NCI-H1092 (cell line): ENCODE results near the gene HIVEP3.

Experiments used
- DNase-seq: peaks from one replicate; lab custom pipeline; 2025; lab: John Stamatoyannopoulos, UW

HIVEP3 gene

DNA sequence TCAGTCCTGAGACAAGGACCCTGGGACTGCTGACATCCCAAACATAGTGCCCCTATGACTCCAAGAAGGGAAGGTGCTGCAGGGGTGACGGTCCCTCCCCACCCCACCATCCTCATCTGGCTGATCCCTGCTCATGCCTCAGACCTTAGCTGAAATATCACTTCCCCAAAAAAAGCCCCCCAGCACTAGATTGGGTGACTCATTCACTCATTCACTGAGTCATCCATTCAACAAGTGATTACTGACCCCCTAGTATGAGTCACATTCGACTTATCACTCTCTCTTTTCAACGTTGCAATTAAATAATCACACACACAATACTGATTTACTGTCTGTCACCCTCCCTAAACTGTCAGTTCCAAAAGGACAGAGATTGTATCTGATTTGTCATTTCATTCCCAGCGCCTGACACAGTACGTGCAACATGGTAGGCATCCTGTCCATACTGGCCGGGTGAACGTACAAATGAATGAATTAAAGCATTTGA is 48.6 kb downstream of the HIVEP3 start:
- DNase-seq, result no peak

DNA sequence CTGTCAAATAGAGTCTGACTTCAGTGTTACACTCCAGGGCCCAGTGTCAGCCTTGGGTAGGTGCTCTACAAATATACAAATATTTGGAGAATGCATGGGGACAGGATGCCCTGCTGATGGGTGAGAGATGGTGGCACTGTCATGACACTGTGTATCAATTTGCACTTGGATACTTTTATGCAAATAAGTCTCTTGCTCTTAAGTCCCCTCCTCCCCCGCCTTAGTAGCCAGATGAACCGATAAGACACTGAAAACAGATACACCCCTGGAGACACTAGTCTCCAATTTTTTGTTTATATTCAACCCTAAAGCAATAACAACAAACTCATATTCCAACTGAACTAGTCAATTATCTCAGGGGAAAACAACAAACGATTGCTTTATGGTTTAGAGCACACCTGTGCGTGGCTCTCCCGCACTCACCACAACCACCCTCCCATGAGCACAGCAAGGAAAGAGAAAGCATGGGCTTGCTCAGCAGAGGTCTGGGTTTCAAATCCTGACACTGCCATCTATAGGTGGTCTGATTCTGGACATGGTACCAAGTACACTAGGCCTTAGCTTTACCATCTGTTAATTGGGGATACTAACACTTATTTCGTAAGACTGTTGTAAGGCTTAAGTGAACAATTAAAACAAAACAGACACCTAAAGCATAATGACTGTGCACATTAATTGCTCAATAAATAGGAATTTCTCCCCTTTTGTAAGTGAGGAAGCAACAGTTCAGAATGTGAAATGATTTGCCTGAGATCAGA is 50.3 kb downstream of the HIVEP3 start:
- DNase-seq, result no peak

DNA sequence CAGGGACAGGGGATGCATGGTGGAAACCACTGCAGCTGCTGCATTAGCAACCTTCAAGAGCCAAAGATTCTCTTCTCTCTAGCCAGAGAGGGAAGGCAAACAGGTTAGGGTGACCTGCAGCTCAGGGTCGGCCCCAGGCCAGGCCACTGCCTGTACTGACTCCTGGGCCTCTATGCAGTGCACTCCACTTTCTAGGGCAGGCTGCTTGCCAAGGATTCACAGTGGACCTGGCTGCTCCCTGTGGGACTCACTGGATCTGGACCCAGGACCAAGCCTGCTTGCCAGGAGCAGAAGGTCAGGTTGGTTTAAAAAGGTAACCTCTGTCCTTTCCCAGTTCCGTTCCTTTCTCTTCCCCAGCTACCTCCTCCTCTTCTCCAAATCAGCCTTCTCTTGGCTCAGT is 52.4 kb downstream of the HIVEP3 start:
- DNase-seq, result no peak

DNA sequence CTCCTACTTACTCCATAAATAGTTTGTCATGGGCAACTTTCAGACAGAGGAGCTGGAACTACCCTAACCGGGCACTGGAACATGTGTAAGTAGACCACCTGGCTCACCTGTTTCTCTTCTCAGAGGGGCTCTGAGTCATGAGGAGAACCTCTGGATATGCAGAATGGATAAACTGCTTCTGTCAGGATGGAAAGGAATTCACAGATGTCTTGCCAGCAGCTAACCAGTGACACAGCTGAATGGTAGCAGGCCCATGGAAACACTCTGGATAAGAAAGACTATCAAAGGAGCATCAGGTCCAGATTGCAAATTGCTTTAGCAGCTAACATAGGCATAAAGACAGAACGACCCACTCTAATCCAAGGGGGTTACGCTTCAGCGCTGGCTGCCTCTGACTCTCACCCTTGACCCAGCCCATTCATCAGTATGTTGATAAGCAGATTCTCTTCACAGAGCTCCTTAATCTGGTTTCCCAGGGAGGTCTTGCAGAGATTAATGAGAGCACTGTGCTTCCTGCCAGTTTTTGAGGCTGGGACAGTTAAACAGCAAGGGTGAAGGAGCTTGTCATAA is 54.2 kb downstream of the HIVEP3 start:
- DNase-seq, result no peak

DNA sequence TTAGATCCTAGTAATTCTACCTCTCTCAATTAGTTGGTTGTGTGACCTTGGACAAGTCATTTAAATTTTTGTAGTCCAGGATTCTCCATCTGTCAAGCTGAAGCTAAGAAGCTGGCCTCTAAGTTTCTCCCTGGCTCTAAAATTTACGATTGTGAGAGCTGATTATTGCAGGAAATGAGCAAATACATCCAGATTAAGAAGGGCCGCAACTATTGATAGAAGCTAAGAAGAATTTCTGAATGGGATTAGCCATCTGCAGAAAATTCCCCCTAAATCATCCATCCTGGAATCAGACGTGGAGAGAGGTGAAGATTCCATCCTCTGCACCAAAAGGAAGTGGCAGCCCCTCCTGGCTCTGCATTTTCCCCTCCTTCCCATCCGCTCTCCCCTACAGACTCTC is 55.0 kb downstream of the HIVEP3 start:
- DNase-seq, result no peak

DNA sequence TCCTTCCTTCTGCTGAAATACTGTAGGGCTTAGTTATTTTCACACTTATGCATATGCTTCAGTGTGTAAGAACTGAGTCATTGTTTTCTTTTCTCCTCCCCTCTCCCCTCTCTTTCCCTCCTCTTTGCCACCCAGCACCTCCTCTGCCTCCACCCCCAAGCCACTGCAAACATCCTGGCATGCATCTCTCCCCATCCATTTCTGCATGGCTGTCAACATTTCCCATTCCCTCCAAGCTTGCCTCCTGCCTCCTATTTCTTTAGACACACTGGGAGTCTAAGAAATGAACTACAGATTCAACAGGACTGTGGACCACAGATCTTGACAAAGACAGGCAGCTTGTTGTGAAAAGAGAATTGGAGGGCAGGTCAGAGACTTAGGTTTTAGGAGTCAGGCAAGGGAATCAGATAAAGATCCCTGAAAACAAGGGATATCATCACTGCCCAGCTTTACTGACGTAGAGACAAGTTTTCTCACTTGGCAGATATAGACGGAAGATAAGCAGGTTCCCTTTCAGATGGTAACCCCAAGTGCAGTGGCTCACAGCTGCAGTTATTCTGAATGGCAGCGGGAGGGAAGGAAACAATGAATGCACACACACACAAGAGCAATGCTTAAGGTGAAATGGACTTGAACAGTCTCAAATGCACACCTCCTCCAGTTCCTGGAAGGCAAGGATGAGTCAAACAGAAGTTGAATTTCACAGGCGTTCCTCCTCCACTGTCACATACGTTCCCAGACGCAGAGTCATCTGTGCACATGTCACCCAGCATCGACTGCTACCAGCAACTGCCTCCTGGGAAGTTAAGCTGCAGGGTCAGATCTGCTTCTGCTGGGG is 56.1 kb downstream of the HIVEP3 start:
- no peak for DNase-seq

DNA sequence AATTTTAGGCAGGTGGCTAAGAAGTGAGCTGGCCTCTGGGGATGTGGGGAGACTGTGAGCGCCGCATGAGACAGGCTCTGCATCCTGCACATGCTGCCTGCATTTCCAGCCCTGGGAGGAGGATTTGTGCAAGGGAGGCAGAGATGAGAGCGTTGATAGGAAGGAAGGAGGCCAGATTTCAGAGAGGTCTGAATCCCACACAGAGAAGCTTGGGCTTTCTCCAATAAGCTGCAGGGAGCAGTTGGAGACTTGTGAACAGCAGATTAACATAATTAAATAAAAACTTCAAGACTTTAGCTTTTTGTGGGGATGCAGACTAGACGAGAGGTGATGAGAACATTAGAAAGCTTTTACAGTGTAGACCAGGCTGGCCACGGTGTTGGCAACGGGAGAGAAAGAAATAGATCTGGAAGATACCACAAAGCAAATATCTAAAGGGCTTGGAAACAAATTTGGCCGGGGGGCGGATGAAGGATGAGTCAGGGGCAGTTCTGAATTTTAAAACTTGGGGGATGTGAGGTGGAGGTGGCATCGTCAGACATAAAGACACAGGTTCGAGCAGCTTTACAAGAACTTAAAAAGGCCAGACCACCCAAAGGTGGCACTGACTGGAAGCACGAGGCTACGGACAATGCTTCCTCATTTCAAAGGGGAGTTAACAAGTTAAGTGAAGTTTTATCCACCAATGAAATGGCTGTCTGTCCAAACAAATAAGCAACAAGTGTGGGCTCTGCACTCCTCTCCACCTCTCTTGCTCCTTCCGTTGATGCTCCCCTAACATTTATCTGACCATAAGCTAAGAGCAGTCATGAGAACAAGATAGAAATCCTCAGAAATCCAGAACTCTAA is 57.0 kb downstream of the HIVEP3 start:
- DNase-seq, result no peak

DNA sequence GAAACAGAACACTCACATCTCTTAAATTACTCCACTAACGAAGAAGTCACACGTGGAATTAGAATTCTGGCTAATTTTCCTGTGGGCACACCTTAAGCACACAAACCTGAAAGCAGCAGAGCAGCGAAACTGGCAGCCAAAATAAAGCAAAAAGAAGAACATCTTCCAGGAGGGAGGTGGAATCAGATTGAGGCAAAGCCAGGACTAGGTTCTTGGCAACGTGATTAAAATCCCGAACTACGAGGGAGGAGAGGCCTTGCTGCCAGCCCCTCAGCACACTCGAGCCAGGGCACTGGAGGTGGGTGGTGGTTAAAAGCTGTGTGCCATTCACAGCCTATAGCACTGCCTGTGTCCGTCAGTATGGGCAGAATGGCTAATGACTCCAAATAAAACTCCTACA is 58.0 kb downstream of the HIVEP3 start:
- DNase-seq, result no peak

DNA sequence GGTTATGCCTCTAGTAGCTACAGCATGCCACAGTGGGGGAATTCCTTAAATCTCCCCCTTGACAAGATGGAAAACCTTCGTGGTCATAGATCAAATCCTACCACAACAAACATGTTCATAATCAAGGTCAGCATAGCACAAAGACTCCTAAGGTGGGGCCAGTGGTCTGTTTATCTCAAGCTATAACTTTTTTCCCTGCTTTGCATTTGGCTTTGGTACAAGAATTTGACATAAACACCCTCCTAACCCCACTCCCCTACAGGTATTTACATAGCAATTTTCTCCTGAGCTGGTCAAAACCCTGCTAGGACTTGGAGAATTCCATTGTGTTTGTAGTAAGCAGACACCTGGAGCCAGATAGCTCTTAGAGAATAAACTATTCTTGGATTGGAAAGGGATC is 58.5 kb downstream of the HIVEP3 start:
- DNase-seq, result no peak

DNA sequence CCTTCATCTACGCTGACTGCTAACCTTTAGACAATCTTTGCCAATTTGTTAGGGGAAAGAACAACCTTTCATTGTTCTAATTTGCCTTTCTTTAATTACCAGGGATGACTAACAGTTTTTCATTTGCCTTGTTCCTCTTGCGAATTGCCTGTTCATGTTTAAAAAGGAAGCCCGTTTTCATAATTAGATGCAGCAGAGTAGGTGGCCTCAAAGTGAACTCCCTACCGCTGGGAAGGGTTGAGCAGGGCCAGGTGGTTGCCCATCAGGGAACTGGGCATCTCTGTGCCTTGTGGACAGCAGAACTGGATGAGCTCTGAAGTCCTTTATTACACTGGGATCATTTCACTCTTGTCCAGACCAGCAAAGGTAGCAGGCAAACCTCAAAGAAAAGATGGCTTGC is 59.0 kb downstream of the HIVEP3 start:
- no peak for DNase-seq

DNA sequence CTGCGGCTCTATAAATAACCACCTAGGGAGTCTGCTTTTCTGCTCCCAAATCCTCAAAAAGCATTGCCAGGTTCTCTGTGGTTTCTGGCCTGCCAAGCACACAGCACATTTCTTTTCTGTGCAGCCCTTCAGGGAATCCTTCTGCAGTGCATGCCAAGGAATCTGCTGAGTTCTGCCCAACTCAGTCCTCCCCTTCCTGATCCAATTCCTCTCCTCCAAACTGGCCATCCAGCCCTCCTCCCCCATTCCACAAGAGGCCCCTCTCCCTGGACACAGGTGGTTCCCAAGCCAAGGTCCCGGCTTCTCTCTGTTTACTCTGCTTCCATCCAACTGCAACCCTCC is 61.8 kb downstream of the HIVEP3 start:
- no peak for DNase-seq

DNA sequence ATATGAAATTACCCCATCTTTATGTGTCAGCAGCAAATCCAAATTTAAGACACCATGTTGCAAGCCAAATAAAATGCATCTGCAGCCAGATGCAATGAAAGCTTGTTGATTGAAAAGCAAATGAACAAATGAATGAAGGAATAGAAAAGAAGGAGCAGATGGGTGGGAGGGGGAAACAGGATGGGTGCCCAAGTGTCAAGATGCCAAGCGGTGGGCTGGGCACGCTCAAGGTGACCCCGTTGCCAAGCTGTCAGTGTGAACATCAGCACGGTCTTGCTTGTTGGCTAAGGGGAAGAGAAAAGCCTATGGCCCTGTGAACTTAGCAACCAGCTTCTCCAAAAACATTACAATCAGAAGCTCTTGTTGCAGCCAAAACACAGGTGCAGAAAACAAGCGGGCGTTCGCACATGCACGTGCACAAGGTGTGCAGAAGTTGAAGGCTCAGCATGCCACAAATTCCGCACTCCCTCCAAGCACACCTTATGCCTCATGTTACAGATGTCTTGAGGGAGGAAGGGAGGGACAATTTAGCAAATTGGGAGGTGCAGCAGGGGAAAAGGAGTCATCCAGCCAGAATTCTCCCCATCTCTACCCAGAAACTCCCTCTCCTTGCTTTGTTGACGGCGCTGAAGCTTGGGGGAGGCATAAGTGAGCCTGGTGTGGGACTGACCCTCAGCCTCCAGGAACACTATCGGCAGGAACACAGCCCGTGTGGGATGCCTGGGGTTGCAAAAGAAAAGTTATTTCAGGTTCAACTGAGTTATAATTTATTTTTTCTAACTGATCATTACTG is 62.4 kb downstream of the HIVEP3 start:
- DNase-seq, result no peak

DNA sequence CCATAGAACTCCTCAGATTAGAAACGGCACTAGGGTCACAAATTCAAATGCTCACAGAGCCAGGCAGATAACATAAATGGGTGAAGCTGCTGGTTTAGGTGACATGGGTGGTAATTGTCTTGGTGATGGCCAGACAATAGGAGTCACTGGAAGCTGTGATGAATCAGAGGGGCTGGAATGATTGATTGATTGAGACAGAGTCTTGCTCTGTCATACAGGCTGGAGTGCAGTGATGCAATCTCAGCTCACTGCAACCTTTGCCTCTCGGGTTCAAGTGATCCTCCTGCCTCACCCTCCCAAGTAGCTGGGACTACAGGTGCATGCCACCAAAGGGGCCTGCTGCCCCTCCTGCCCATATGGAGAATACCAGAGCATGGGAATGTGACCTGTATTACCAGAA is 63.0 kb downstream of the HIVEP3 start:
- DNase-seq, result no peak

DNA sequence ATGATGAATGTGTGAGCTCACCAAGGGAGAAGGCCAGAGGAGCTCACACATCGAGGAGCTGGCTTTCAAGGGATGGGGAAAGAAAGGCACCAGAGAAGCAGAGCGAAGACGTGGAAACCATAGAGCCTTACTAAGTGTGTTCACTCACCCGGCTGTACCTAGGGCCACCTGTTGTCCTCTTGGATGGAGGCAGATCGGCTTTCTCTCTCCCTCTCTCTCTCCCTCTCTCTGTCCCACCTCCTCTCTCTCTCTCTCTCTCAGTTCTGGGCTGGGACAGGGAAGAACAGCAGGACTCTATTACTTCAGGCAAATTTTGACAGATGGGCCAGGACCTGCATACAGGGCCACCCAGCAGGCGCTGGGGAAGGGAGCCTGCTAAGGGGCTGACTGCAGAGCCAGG is 64.8 kb downstream of the HIVEP3 start:
- DNase-seq, result no peak

DNA sequence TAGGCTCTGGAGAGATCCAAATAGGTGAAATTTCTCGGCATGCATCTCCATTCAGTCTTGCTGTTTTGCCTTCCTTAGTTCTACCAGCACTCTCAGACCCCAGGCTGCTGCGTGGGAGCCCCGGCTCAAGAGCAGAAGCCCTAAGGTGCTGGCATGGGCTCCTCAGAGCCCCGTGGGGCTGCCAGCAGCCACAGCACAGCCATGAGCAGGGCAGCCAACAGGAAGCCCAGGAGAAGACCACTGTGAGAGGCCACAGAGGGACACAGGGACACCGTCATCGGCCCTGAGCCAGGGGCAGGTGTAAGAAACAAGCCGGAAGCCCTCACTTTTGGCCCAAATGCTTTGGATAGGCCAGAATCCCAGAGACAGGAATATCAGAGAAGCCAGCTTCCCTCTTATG is 66.6 kb downstream of the HIVEP3 start:
- DNase-seq, result no peak

DNA sequence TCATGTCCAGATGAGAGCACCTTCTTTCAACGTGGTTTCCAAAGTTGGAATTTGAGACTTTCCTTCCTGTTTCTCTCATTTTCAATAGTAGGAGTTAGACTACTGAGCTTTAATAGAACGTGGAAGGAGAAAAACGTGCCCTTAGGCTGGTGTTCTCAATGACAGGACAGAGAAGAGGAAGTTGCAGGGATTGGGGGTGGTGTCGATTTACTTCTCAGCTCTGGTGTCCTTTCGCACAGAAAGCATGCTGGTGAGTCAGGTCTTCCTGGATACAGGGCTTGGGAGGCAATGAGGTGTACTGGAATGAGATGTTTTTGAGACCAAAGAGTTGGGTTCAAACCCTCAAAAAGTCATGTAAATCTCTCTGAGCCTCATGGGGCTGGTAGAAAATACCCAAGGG is 67.1 kb downstream of the HIVEP3 start:
- no peak for DNase-seq

DNA sequence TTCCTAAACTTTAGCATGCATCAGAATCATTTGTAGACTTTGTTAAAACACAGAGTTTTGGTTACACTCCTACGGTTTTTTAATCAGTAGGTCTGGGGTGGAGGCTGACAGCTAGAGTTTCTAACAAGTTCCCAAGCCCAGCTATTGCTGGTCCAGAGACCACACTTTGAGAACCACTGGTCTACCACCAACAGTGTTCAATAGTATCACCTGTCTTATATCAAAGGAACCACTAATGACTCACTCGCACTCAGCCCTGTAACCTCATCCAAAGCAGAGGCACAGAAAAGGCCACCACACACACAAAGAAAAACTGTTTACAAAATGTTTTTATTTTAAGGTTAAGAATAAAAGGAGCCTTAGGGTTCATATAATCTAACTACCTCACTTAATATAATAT is 68.7 kb downstream of the HIVEP3 start:
- no peak for DNase-seq

DNA sequence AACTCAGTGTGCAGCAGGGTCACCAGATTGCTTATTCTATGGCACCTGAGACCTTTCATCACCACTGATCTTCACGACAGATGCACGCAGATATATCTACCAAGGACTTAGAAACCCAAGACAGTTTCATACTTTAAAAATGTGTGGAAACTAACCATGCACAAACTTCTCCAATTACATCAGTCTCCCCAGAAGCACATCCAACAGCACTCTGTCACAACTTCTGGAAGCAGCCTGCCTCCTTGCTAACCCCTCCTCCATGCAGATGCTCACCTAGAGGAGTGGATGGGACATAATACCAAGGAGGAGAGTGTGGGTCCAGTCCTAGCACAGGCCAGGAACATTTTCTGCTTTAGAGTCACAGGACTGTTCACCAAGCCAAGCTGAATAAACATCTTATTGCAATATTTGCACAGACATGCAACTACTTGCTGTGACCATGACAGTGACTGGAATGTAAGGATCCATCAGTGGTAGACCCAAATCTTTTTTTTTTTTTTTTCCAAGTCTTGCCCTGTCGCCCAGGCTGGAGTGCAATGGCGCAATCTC is 69.4 kb downstream of the HIVEP3 start:
- no peak for DNase-seq

DNA sequence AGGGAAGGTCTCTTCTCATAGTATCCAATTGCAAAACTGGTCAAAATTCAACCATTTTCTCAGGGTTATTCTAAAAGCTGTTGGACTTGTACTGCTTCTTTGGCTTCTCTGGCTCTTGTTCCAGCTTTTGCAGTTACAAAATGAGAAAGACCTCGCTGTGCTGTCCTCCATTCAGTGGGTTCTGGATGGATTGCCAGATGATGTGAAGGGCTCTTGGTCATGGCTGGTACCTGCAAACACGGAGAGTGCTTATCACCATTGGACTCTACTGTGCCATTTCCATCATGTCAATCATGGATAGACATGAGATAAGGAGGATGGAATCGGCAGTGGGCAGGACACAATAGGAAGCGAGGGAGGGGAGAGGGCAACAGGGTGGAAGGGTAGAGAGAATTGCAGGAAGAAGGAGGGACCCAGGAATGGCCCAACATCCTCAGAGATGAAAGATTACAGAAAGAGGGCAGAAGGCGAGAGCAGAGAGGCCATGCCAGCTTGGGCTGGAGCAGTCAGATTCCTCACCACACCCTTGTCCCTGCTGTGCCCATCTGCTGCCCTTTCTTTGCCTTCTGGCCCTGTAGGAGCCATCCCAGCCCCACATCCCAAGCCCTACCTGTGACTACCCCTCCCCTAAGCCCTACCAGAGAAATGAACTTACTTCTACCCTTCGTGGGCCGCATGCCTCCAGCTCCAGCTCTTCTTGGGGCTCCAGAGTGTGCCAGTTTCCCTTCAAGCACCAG is 70.3 kb downstream of the HIVEP3 start:
- no peak for DNase-seq

DNA sequence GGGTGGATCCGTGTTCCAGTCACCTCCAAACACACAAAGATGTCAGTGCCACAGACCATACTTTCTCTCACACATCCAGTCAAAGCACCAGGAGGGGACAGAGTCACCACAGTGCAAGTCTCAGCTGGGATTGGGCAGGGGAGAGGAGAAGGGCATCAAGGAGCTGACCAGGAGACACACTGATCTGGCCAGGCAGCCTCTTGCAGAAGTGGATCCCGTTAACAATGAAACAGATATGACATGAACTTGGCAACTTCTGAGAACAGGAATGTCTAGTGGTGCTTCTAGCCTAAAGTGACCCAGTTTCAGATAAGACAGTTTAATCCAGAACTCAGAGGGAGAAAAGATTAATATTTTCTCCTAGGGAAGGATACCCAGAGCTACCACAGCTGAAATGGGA is 71.0 kb downstream of the HIVEP3 start:
- no peak for DNase-seq
